HG03558 (cell line): ENCODE data around the gene STK38L.
"Not testable (repeated sequence)": the region's sequence is repeated elsewhere in the genome, so short reads cannot be mapped to it uniquely, and the experiment has no call there.

ENCODE experiments used
- ATAC-seq: cut with Tn5 transposase; IDR thresholded peaks from one replicate; pipeline ENCODE4 v1.9.1; 2021; ENCODE audit warnings: moderate number of reproducible peaks; ENCODE audit not compliant: unreplicated experiment; ENCODE audit errors: extremely low read depth

The STK38L gene

GRCh38 chr12:27221625-27222387 lies 22.3 kb upstream of the STK38L start:
- ATAC-seq, result peak; percentile 54

GRCh38 chr12:27226407-27226929 lies 17.6 kb upstream of the STK38L start:
- ATAC-seq, result no peak

- ATAC-seq, result no peak
Observed at GRCh38 chr12:27229367-27229766, 14.7 kb upstream of the STK38L start.

- ATAC-seq, result not testable (repeated sequence)
Observed at GRCh38 chr12:27231374-27231773, 12.7 kb upstream of the STK38L start.

- ATAC-seq, result no peak
Observed at GRCh38 chr12:27233814-27234213, 10.3 kb upstream of the STK38L start.

- no peak for ATAC-seq
Observed at GRCh38 chr12:27236498-27236897, 7.6 kb upstream of the STK38L start.

- no peak for ATAC-seq
Observed at GRCh38 chr12:27237790-27238771, 6.0 kb upstream of the STK38L start.

- ATAC-seq, result no peak
Observed at GRCh38 chr12:27243006-27243405, 1.1 kb upstream of the STK38L start.

- no peak for ATAC-seq
Observed at GRCh38 chr12:27244689-27245488, 803 bp downstream of the STK38L start.

- ATAC-seq, result no peak
Observed at GRCh38 chr12:27246141-27246540, 2.1 kb downstream of the STK38L start.

GRCh38 chr12:27246774-27247173 lies 2.7 kb downstream of the STK38L start:
- ATAC-seq, result no peak

- no peak for ATAC-seq
Observed at GRCh38 chr12:27252934-27253333, 8.8 kb downstream of the STK38L start.

GRCh38 chr12:27253347-27253746 lies 9.3 kb downstream of the STK38L start:
- no peak for ATAC-seq

- no peak for ATAC-seq
Observed at GRCh38 chr12:27255806-27256205, 11.7 kb downstream of the STK38L start.

- no peak for ATAC-seq
Observed at GRCh38 chr12:27257104-27257843, 13.2 kb downstream of the STK38L start.

- no peak for ATAC-seq
Observed at GRCh38 chr12:27260746-27261145, 16.7 kb downstream of the STK38L start.

GRCh38 chr12:27261866-27262265 lies 17.8 kb downstream of the STK38L start:
- no peak for ATAC-seq

GRCh38 chr12:27270148-27270547 lies 26.1 kb downstream of the STK38L start:
- no peak for ATAC-seq

GRCh38 chr12:27271206-27271605 lies 27.1 kb downstream of the STK38L start:
- ATAC-seq, result no peak
